Mononuclear cell (primary cell): ENCODE measurements around the gene CTNNA2. TPM values are rescaled to one million over a fixed set of nuclear protein-coding genes. Genes with fewer than 3 reads are reported as not detected.
"Not testable (repeated sequence)": the region's sequence is repeated elsewhere in the genome, so short reads cannot be mapped to it uniquely, and the experiment has no call there.

ENCODE experiments used
- H3K27me3 ChIP-seq: 2 replicates; pipeline ENCODE4 v1.6.0; 2011; ENCODE audit warnings: low read length, control low read depth; ENCODE audit not compliant: insufficient read depth
- H3K4me1 ChIP-seq: 2 replicates; pipeline ENCODE4 v1.5.1; 2011; ENCODE audit warnings: mild to moderate bottlenecking, low read length, control low read depth; ENCODE audit not compliant: insufficient read depth
- H3K4me3 ChIP-seq: 2 replicates; pipeline ENCODE4 v1.5.1; 2011; ENCODE audit warnings: mild to moderate bottlenecking, low read length, moderate library complexity
- H3K9me3 ChIP-seq: 2 replicates; pipeline ENCODE4 v1.5.1; 2011; ENCODE audit warnings: low read depth, mild to moderate bottlenecking, control low read depth, low read length
- total RNA-seq: library from RNA; depleted of rRNA; stranded (reverse); fragments of >200 nt; gene quantifications from one replicate; pipeline ENCODE4 v1.2.3, GENCODE V29; 2012

The CTNNA2 gene
- total RNA-seq, 1 donor = not detected

- Histone ChIP-seq H3K4me1 (no peaks in the 10 kb centered on the region), H3K9me3 (no peaks in the 10 kb centered on the region), H3K4me3 (no peak overlapping the region), H3K27me3 (no peaks in the 10 kb centered on the region)
Observed at GRCh38 chr2:80061881-80062280, 549.0 kb downstream of the CTNNA2 start.

- Histone ChIP-seq H3K4me3 (no peak overlapping the region), H3K9me3 (no peaks in the 10 kb centered on the region), H3K4me1 (no peaks in the 10 kb centered on the region), H3K27me3 (no peaks in the 10 kb centered on the region)
Observed at GRCh38 chr2:80062298-80062697, 549.4 kb downstream of the CTNNA2 start.

GRCh38 chr2:80068038-80068731 is 555.3 kb downstream of the CTNNA2 start:
- H3K9me3 ChIP-seq = no peaks in the 10 kb centered on the region
- H3K27me3 ChIP-seq = no peaks in the 10 kb centered on the region
- H3K4me1 ChIP-seq = no peaks in the 10 kb centered on the region
- H3K4me3 ChIP-seq = no peak overlapping the region

GRCh38 chr2:80070587-80070986 is 557.7 kb downstream of the CTNNA2 start:
- Histone ChIP-seq H3K4me3 (no peak overlapping the region), H3K9me3 (no peaks in the 10 kb centered on the region), H3K27me3 (no peaks in the 10 kb centered on the region), H3K4me1 (no peaks in the 10 kb centered on the region)

GRCh38 chr2:80071941-80072340 is 559.1 kb downstream of the CTNNA2 start:
- Histone ChIP-seq H3K4me1 (no peaks in the 10 kb centered on the region), H3K4me3 (no peak overlapping the region), H3K27me3 (no peaks in the 10 kb centered on the region), H3K9me3 (no peaks in the 10 kb centered on the region)

- no peaks in the 10 kb centered on the region for H3K27me3 ChIP-seq
- H3K9me3 ChIP-seq = no peaks in the 10 kb centered on the region
- no peaks in the 10 kb centered on the region for H3K4me1 ChIP-seq
- H3K4me3 ChIP-seq = no peak overlapping the region
Observed at GRCh38 chr2:80073134-80073561, 560.3 kb downstream of the CTNNA2 start.

GRCh38 chr2:80074321-80075070 is 561.6 kb downstream of the CTNNA2 start:
- Histone ChIP-seq H3K9me3 (no peaks in the 10 kb centered on the region), H3K4me3 (no peak overlapping the region), H3K27me3 (no peaks in the 10 kb centered on the region), H3K4me1 (no peaks in the 10 kb centered on the region)

- Histone ChIP-seq H3K9me3 (no peaks in the 10 kb centered on the region), H3K4me3 (no peak overlapping the region), H3K4me1 (no peaks in the 10 kb centered on the region), H3K27me3 (no peaks in the 10 kb centered on the region)
Observed at GRCh38 chr2:80075719-80076118, 562.9 kb downstream of the CTNNA2 start.

GRCh38 chr2:80078290-80079036 is 565.6 kb downstream of the CTNNA2 start:
- no peaks in the 10 kb centered on the region for H3K27me3 ChIP-seq
- no peak overlapping the region for H3K4me3 ChIP-seq
- no peaks in the 10 kb centered on the region for H3K9me3 ChIP-seq
- no peaks in the 10 kb centered on the region for H3K4me1 ChIP-seq

GRCh38 chr2:80080957-80081356 is 568.1 kb downstream of the CTNNA2 start:
- Histone ChIP-seq H3K9me3 (no peaks in the 10 kb centered on the region), H3K4me3 (no peak overlapping the region), H3K27me3 (no peaks in the 10 kb centered on the region), H3K4me1 (no peaks in the 10 kb centered on the region)

- Histone ChIP-seq H3K4me1 (no peaks in the 10 kb centered on the region), H3K27me3 (no peaks in the 10 kb centered on the region), H3K4me3 (no peak overlapping the region), H3K9me3 (no peaks in the 10 kb centered on the region)
Observed at GRCh38 chr2:80086831-80087230, 574.0 kb downstream of the CTNNA2 start.

GRCh38 chr2:80091237-80091636 is 578.4 kb downstream of the CTNNA2 start:
- Histone ChIP-seq H3K4me1 (no peaks in the 10 kb centered on the region), H3K9me3 (no peaks in the 10 kb centered on the region), H3K27me3 (no peaks in the 10 kb centered on the region), H3K4me3 (no peak overlapping the region)

- no peaks in the 10 kb centered on the region for H3K27me3 ChIP-seq
- no peaks in the 10 kb centered on the region for H3K4me1 ChIP-seq
- H3K4me3 ChIP-seq = no peak overlapping the region
- no peaks in the 10 kb centered on the region for H3K9me3 ChIP-seq
Observed at GRCh38 chr2:80092474-80092873, 579.6 kb downstream of the CTNNA2 start.

- not testable (repeated sequence) for H3K4me1 ChIP-seq, H3K9me3 ChIP-seq, H3K27me3 ChIP-seq, H3K4me3 ChIP-seq
Observed at GRCh38 chr2:80098503-80098902, 585.7 kb downstream of the CTNNA2 start.

GRCh38 chr2:80102026-80102425 is 589.2 kb downstream of the CTNNA2 start:
- no peaks in the 10 kb centered on the region for H3K4me1 ChIP-seq
- H3K4me3 ChIP-seq = no peak overlapping the region
- no peaks in the 10 kb centered on the region for H3K27me3 ChIP-seq
- H3K9me3 ChIP-seq = no peaks in the 10 kb centered on the region
